Hematopoietic multipotent progenitor cell treated with erythropoietin and hydrocortisone succinate and interleukin-3 and kit ligand, for 15 days (in vitro differentiated cells): Measurements from ENCODE around the gene IPO5.
"Not testable (repeated sequence)": the region's sequence is repeated elsewhere in the genome, so short reads cannot be mapped to it uniquely, and the experiment has no call there.

Experiments
- DNase-seq: peaks from one replicate; pipeline ENCODE4 v3.0.0-alpha.2; 2015; ENCODE audit warnings: low spot score

IPO5 gene

DNA sequence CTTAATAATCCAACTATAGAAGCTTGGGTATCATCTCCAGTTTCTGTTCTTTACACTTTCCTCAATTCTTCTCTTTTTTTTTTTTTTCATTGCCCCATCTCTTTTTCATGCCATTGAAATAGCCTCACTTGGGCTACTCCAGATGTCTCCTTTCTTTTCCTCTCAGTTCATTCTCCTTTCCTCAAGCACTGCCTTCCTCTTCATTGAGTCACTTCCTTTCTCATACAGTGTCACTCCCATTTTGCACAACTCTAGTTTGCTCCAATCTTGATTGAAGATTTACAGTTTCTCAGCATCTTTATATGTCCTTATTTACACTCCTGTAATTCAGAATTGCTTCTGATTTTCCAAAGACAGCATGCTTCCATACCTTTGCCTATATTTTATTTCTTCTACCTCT is 61.3 kb downstream of the IPO5 start:
- DNase-seq = no peak

DNA sequence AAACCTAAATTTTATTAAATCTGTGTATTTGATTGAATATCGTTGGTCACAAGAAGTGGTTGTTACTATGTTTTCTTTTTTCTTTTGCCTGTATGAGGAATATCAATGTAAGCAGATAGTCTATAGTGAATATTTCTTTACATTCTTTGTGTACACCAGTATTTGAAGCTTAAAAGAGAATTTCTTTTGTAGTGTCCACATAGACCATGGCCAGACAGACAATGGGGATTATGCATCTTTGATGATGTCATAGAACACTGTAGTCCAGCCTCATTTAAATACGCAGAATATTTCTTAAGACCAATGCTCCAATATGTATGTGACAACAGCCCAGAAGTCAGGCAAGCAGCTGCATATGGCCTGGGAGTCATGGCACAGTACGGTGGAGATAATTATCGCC is 64.8 kb downstream of the IPO5 start:
- no peak for DNase-seq

DNA sequence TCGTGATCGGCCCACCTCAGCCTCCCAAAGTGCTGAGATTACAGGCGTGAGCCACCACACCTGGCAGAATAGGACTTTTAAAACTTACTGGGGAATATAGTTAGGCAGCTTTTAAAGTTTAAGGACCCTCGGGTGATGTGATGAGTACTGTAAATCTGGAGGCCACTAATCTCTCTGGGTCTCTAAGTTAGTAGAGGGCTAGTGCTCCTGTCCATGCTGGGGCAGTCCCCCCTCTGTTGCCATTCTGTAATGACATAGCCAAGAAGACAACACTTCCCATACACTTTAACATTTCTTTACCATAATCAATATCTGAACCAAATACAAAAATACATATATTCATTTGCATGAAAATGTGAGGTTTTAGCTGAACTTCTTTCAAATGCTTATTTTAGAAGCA is 65.7 kb downstream of the IPO5 start:
- DNase-seq = no peak

DNA sequence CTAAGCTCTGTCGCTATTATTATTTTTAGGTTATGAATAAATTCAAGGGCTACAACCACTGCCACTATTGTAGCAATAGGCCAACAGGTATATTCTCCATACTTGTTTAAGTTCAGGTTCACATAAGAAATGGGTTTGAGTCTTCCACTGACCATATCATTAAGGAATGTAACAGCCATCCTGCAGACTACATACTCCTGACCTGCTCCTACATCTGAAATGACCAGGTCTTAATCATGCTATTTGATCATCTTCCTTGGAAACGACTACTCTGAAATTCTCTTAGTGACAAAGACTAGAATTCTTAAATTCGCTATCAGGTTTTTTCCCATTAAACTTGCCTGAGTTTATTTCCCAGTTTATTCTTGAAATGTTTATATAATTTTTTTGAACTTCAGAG is 66.8 kb downstream of the IPO5 start:
- no peak for DNase-seq

DNA sequence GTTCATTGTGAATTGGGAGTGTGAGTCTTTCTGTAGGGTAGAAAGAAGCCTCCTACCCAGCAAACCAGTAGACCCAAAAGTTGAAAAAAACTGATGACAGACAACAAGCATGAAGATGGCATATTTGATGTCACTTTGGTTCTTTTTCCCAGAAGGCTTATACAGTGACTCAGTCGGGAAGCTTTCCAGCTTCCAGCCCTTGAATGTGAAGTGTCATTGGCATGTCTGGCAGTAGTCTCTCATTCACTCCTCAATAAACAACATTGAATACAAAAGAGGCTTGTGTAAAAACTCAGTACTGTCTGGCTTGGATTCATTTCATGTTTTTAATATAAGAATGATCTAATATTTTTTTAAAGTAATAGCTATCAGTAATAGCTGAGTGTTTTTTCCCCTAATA is 68.7 kb downstream of the IPO5 start:
- DNase-seq = no peak

DNA sequence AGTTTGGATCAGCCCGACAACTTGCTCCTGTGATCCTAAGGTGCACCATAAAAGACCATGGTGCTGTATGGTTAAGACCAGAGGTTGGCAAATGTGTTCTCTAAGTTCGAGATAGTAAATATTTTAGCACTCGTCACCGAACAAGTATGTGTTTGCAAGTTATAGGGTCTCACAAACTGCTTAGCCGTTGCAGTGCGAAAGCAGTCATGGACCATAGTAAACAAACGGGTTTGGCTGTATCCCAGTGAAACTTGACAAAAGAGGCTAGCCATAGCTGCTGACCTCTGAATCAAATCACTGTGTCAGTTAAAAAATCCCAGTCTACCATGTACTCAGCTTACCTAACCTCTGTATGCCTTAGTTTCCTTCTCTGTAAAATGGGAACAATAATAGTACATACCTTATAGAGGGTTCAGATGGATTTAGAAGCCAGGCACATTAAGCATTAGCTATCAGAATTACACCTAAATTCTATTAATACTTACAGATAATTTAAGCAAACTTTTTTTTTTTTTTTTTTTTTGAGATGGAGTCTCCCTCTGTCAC is 72.1 kb downstream of the IPO5 start:
- DNase-seq = no peak

DNA sequence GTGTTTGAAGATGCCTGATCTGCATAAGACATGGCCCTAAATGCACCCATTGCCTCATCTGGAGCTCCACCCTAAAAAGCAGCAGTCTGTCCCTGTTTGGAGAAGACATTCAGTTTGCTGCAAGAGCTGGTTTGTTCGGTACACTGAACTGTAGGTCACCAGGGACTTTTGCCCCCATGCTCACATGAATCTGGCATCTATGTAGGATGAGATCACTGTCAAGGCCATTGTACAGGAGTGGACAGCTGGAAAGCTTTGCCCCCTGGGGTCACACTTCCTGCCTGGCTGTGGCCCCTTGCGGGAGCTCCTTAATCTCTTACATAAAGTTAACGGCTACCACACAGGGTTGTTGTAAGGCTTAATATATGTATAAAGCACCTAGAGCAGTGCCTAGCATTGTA is 73.0 kb downstream of the IPO5 start:
- no peak for DNase-seq

DNA sequence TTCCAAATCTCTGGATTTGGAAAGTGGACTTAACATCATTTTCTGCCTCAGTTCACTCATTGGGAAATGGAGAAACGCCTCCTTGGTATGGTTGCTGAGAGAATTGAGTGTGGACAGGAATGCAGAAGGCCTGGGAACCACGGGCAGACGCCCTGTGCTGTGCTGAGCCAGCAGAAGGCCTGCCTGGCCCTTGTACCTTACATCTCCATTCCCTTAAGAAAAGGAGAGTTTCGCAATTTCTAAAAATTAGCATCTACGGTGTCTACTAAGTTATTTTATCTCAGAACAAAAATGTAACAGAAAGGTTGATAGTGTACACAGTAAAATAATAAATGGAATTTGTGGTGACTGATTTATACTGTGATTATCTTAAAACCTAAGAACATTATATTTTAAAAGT is 78.7 kb downstream of the IPO5 start:
- DNase-seq = no peak

DNA sequence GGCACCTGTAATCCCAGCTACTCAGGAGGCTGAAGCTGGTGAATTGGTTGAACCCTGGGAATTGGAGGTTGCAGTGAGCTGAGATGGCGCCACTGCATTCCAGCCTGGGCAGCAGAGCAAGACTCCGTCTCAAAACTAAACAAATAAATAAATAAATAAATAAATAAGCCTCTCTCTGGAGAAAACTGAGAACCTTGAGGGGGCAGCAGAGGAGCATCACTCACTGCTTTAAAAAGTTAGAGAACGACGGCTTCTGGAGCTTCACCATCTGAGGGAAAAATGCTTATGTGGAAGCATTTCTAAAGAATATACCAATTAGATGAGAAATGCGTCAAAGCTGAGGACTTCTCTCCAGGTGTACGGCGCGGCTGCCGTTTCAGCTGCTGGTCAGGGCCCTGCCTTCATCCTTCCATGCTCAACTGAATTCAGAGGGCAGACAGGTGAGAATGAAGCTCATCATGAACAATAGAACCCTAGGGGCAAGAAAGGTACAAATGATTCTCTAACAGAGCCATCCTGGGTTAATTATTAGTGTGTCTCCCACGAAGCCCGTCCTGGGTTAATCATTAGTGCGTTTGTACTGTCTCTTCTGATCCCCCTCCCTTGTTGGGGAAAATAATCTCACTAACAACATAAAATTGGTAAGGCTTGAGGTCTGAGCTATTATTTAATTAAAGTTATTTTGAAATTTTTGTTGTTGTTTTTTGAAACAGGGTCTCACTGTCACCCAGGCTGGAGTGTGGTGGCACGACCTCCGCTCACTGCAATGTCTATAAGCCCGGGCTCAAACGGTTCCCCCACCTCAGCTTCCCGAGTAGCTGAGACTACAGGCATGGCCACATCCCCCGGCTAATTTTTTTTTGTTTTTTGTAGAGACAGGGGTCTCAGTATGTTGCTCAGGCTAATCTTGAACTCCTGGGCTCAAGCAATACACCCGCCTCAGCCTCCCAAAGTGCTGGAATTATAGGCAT is 80.1 kb downstream of the IPO5 start:
- no peak for DNase-seq

DNA sequence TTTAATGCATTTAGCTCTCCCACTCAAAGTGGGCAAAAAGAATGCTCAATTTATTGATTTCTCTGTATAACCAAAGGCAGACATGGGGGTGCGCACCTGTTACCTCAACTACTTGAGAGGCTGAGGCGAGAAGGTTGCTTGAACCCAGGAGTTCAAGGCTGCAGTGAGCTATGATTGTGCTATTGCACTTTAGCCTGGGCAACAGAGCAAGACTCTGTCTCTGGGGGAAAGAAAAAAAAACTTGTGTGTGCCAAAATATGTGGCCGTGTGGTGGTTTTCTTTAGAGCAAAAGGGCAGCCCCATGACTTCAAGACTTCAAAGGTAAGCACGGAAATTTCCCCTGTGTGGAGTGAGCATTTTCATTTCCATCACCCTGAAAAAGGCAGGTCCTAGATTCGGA is 81.9 kb downstream of the IPO5 start:
- DNase-seq = no peak

DNA sequence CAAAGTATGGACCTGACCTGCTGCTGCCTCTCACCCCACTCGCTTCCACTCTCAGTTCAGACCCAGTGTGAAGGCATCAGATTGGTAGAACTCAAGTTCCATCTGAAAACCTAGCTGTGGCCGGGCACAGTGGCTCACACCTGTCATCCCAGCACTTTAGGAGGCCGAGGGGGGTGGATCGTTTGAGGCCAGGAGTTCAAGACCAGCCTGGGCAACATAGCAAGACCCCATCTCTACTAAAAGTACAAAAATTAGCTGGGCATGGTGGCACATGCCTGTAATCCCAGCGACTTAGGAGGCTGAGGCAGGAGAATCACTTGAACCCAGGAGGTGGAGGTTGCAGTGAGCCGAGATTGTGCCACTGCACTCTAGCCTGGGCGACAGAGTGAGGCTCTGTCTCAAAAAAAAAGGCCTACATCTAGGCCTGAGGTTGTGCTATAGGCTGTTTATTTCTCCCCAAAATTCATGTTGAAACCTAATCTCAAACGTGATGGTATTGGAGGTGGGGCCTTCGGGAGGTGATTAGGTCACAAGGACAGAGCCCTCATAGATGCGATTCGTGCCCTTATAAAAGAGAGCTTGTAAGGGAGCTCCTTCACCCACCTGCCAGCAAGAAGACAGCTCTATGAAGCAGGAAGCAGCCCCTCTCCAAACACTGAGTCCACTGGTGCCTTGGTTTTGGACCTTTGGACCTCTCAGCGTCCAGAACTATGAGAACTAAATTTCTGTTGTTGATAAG is 83.3 kb downstream of the IPO5 start:
- not testable (repeated sequence) for DNase-seq

DNA sequence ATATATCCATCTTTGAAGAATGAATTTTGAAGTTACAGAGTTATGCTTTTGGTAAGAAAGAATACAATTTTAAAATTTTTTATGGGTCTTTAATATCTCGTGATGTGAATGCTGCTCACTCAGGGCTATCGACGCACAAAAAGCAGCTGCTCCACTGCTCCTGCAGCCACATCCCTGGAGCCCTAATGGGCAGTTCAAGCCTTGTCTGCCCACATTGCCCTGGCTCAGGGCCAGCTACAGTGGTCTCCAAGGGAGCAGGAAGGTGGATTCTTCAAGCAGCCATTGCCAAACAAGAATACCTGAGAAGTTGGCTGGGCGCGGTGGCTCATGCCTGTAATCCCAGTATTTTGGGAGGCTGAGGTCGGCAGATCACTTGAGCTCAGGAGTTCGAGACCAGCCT is 85.8 kb downstream of the IPO5 start:
- DNase-seq = no peak

DNA sequence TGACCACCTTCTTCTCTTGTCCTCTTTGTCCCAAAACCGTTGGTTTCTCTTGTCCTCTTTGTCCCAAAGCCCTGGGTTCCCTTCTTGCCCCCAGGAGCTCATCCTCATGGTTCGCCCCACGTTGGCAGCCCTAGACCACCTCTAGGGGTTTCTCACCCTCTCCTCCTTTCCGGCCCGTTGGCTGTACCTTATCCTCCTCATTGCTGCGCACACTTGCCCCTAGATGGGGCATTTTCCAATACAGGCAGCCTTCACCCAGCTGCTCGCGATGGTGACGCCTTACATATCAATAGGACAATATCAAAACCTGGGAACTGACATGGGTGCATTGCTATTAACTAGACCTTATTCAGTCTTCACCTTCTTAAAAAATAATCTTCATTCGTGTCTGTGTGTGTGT is 86.5 kb downstream of the IPO5 start:
- no peak for DNase-seq

DNA sequence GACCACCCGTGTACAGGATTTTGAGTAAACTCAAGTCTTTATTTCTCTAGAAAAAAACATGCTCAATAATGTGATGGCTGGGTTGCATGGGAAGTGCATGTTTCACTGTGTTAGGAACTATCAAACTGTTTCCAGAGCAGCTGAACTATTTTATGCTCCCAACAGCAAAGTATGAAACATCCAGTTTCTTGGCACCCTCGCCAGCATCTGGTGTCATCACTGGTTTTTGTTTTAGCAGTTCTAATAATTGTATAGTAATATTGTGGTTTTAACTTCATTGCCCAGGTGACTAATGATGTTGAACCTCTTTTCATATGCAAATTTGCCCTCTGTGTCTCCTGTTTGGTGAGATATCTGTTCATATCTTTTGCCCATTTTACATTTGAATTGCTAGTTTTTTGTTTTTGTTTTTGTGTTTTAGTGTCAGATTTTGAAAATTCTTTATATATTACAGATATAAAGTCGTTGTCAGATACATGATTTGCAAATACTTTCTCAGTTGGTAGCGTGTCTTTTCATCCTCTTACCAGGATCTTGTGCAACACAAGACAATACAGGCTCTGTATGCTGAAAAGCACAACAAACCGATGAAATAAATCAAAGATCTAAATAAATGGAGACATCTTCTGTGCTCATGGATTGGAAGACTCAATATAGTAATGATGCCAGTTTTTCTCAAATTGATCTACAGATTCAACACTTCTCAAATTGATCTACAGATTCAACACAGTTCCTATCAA is 87.8 kb downstream of the IPO5 start:
- no peak for DNase-seq

DNA sequence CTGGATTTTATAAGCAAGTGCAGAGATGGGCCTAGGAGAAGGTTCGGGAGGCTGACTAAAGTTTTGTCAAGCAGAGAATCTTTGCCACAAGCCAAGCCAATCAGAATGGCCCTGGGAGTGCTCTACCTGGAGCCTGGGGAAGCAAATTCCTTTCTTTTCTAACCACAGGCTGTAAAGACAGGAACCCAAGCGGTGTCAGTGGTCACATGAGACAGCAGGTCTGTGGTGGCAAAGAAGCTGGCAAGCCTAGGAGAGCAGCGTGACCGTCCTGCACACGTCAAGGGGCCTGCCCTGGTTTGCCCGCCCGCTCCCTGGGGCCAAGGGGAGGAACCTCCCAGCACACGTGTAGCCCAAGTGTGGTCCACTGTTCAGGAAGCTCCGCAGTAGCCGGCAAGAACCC is 90.8 kb downstream of the IPO5 start:
- no peak for DNase-seq

DNA sequence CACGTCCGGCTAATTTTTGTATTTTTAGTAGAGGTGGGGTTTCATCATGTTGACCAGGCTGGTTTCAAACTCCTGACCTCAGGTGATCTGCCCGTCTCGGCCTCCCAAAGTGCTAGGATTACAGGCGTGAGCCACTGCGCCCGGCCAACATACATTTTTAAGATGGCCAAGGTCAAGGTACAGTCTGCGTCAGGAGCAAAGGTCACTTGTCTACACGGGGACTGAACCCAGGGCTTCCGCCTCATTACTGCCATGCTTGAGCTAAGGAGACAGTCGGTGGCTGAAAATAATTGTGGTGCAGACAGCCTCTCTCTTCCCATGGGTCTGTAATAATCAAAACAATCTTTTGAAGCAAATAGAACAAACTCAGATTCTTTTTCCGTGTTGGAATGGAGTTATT is 94.3 kb downstream of the IPO5 start:
- DNase-seq = not testable (repeated sequence)

DNA sequence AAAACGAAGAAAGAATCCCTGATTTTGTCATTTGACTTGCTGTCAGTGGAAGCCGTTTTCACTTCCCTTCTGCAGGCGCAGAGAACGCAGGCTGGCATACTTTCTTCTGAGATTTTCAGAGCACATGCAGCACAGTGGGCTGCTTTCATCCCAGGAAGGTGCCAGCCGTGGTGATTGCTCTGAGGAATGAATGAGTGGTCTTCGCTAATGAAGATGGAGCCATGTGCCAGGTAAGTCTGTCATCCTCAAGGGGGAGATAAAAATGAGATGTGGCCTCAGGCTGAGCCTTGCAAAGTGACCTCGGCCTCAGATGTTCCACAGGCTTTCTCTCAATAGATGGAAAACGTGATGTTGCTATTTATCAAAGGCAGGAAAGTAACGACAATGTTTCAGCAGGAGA is 94.8 kb downstream of the IPO5 start:
- no peak for DNase-seq

DNA sequence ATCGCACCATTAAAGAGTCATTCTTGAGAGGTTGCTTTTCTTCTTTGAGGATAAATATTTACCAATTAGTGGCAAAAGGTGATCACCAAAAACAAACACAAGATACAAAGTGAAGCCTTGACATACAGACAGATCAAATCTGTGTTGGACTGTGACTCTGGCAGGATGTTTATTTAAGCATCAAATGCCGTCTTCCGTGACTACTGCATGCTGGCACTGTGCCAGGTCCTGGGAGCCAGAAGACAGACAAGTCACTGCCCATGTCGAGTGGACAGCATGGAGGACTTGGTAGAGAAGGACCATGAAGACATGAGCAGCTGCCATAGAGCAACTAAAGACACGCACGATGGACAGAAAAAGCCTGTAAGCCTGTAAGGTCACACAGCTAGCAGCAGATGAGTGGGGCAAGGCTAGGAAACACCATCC is 96.6 kb downstream of the IPO5 start:
- DNase-seq = no peak

DNA sequence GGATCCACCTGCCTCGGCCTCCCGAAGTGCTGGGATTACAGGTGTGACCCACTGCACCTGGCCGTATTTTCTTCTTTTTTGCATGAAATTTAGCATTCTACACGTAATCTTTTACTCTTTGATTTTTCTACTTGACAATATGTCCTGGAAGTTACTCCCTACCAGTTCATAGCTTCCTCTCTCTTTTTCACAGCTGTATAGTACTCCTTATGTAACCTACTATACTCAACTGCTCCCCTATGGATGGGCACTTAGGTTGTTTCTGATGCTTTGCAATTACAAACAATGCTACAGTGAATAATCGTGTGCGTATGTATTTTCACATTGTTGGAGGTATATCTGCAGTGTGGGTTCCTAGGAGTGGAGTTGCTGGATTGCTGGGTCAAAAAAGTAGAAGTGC is 98.9 kb downstream of the IPO5 start:
- DNase-seq = no peak

DNA sequence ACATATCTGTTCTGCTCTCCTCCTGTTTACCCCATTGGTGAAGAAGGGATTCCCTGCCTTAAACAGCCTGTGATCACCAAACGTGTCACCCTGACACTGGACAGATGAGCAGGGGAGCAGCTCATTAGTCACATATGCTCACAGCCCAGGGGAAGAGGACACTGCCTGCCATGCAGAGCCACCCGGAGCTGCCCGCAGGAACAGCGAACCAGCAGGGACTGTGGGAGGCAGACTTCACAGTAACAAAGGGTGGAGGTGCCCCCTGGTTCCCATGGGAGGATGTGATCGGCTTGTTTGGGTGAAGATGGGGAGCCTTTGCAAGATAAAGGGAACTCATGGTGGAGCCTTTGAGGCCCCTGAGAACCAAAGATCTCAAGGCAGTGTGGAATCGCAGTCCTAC is 100.8 kb downstream of the IPO5 start:
- no peak for DNase-seq

DNA sequence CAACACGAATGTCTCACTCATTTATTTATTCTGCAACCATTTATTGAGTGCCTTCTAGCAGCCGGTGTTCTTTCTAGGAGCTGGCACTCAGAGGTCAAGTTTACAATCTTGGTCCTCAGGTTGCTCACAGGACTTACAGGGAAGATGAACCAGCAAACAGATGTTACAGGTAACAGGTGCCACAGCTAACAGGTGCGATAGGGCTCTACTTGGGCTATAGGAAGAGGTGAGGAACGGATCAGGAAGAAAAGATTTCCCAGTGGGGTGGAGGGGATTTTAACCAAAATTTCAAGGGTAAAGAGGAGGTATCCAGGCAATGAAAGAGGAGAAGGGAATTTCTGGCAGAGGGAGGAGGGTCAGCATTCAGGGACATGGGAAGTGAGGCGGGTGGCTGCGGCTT is 102.1 kb downstream of the IPO5 start:
- DNase-seq = no peak

DNA sequence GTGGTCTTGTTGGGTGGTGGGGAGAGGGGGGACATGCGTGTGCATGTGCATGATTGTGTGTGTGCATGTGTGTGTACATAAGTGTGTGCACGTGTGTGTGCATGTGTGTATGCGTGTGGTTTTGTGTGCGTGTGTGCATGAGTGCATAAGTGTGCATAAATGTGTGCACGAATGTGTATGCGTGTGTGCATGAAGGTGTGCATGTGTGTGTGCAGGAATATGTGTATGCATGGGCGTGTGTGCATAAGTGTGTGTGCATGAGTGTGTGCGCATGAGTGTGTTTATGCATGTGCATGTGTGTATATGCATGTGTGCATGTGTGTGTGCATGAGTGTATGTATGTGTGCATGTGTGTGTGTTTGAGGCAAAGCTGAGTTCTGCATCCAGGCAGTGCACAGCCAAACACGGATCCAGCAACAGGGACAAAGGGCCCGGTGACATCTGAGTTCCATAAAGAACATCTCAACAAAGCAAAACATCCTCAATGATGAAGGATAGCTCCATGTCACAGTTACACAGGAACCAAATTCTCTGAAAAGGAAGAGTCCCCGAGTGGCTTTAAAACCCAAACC is 103.5 kb downstream of the IPO5 start:
- no peak for DNase-seq
